GM15510 (cell line): ENCODE data around the gene MYH7.

Source experiments
- POLR2A ChIP-seq: IDR thresholded peaks from 3 replicates; pipeline ENCODE4 v1.6.1; 2011; ENCODE audit warnings: borderline replicate concordance; ENCODE audit not compliant: insufficient read length; ENCODE audit errors: extremely low read depth

MYH7 gene

GRCh38 chr14:23423657-23424056, 11.8 kb downstream of the MYH7 start:
- TF ChIP-seq POLR2A, result no peak

GRCh38 chr14:23421594-23421993, 13.9 kb downstream of the MYH7 start:
- TF ChIP-seq POLR2A, result no peak

DNA sequence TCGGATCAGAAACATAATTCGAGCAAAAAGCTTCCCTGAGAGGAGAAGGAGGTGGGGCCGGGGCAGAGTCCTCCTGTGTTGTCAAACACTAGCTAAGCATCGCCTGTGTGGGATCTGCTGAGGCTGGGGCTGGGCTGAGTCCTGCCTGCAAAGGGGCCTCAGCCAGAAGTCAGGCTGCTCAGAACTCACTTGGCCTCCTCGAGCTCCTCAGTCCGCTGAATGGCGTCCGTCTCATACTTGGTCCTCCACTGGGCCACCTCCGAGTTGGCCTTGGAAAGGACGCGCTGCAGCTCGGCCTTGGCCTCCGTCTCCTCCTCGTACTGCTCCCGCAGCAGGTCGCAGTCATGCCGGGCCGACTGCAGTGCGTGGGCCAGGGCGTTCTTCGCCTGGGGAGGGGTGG, 17.4 kb downstream of the MYH7 start:
- TF ChIP-seq POLR2A, result no peak

DNA sequence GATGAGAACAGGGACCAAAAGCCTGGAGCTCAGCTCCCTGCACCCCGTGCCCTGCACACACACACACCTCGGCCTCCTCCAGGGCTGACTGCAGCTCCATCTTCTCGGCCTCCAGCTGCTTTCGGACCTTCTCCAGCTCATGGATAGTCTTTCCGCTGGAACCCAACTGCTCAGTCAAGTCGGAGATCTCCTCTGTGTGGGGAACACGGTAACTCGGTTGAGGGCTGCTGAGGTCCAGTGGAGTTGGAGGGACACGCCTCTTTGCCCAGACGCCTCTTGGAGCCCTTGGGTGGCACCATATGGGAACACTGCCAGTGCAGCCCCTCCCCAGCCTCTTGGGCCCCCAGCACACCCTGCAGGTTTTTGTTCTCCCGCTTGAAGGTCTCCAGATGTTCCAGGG, 18.7 kb downstream of the MYH7 start:
- TF ChIP-seq POLR2A, result no peak

GRCh38 chr14:23415821-23416778, 19.4 kb downstream of the MYH7 start:
- no peak for TF ChIP-seq POLR2A

DNA sequence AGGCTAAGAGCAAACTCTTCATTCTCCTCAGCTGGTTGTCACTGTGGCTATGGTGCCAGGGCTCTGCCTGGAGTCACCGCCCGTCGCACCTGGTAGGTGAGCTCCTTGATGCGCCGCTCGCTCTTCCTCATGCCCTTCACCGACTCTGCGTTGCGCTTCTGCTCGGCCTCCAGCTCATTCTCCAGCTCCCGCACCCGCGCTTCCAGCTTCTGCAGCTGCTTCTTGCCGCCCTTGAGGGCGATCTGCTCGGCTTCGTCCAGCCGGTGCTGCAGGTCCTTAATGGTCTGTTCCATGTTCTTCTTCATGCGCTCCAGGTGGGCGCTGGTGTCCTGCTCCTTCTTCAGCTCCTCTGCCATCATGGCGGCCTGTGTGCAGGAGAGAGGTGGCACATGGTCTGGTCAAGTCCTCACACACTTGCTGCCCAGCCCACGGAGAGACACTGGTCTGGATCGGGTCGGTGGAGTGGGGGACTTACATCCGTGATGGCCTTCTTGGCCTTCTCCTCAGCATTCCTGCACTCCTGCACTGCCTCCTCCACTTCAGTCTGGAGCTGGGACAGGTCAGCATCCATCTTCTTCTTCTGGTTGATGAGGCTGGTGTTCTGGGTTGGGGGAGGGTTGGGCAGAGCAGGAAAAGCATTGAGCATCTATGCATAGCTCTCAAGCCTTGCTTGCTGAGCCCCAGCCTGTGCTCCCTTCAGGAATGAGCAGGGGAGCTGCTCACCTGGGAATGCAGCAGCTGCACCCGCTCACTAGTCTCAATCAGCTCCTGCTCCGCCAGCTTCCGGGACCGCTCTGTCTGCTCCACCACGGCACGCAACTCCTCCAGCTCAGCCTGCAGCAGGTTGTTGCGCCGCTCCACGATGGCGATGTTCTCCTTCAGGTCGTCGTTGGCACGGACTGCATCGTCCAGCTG, 20.3 kb downstream of the MYH7 start:
- no peak for TF ChIP-seq POLR2A

- TF ChIP-seq POLR2A, result no peak
These were observed 21.2 kb downstream of the MYH7 start for GRCh38 chr14:23414254-23414653.

GRCh38 chr14:23413681-23414080, 21.8 kb downstream of the MYH7 start:
- no peak for TF ChIP-seq POLR2A

- no peak for TF ChIP-seq POLR2A
These were observed 23.6 kb downstream of the MYH7 start for GRCh38 chr14:23411563-23412525.

DNA sequence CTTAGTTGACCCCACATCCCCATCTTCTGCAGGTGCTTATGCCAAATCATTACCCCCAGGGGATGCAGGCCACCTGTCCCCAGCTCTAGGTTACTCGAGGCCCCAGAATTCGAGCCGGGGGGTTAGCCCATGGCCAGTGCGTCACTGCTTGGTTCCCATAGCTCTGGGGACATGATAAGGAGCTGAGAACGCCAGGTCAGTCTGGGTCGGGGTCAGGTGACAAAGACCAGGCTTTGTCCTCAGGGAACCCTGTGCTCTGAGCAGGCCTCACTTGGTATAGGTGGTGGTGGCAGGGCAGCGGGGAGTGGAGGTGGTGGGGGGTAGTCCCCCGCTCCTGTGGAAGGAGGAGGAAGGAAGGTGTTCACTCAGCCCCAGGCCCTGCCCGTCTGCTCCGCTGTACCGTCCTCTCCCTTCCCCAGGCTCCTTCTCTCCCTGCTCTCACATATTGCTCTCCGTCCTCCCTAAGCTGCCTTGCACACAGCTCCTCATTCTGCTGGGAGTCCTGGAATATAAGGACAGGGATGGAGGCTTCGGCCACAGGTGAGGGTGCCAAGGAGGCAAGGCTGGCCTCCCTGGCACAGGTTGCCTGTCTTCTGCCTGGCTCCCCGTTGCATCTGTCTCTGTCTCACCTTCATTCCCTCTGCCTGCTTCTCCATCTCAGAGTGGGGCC, 25.4 kb downstream of the MYH7 start:
- no peak for TF ChIP-seq POLR2A

DNA sequence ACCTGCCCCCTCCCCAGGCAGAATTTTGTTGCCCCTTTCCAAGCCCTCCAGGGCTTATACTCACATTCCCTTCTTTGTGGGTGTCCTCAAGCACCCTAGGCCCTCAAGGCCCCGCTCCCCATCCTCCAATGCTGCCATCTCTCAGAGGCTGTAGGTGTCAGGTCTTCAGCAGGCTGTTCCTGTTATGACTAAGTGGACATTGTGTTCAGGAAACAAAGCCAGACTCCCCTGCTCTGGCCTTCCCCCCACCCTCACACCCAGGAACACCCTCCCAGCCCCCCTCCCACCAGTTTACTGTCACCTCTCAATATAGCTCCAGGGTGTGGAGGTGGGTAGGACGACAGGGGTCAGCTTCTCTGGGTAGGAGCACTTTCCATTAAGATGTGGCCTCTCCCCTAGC, 26.0 kb downstream of the MYH7 start:
- TF ChIP-seq POLR2A, result no peak

DNA sequence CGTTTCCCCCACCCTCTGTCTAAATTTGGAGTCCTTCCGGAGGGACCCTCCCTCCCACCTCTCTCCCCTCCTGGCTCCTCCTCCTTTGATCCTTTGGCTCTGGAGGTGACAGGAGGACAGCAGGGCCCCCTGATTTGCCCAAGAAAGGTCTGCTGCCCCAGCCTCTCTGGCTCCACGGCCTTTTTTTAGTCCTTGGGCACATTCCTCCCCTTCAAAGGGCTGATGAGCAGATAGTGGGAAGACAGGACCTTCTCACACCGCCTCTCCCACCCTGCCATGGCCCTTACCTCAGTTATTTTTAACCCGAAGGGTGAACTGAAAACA, 27.2 kb downstream of the MYH7 start:
- TF ChIP-seq POLR2A, result no peak

- no peak for TF ChIP-seq POLR2A
These were observed 27.7 kb downstream of the MYH7 start, which contains the start of gene MYH6 for GRCh38 chr14:23407516-23408306. Gene MYH6 (minus strand): TSS chr14:23408273. CDS start chr14:23407223, 1,050 bp downstream.
